IPS DF 4.7 (cell line): ENCODE measurements around the gene EXD3.
"Not testable (repeated sequence)": the region's sequence is repeated elsewhere in the genome, so short reads cannot be mapped to it uniquely, and the experiment has no call there.

Experiments used
- DNase-seq: peaks from one replicate; pipeline ENCODE4 v3.0.0-alpha.2; 2013; ENCODE audit warnings: low spot score; ENCODE audit errors: extremely low read depth

The EXD3 gene

DNA sequence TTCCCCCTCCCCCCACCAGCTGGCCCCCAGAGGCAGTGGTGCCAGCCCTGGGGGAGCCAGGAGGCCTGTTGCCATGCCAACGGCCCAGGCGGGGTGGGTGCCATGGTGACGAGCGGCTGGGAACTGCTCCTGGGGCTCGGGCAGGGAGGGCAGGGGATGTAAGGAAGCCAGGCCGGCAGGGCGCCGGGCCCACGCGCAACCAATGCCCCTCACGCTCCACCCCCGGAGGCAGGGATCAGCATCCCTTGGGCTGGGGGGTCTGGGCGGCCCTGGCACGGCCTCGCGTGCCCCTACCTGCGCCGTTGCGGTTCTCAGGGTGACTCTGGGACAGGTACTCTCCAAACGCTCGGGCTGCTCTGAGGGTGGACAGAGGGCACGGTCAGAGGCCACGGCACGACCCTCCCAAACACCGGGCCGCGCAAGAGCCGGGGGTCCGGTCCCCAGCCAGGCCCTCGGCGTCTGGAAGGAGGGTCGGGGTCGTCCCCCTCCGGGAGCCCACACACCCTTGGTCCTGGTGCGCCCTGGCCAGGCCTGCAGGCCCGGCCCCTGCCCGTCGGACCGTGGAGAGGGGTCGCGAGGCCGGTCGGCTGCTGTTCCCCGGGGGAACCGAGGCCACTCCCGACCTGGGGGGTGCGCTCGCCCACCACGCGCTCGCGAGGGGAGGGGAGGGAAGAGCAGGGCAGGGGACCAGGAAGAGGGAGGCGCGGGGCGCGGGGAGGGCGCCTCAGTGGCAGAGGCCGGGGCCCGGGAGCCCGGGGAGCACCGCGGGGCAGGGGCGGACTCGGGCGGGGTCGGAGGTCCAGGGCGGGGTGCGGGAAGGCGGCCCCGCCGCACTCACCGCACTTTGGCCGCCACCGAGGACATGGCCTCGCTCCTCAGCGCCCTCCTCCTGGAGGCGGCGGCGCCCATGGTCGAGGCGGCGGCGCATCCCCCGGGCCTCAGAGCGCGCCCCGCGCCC lies 35.5 kb upstream of the EXD3 start:
- no peak for DNase-seq

DNA sequence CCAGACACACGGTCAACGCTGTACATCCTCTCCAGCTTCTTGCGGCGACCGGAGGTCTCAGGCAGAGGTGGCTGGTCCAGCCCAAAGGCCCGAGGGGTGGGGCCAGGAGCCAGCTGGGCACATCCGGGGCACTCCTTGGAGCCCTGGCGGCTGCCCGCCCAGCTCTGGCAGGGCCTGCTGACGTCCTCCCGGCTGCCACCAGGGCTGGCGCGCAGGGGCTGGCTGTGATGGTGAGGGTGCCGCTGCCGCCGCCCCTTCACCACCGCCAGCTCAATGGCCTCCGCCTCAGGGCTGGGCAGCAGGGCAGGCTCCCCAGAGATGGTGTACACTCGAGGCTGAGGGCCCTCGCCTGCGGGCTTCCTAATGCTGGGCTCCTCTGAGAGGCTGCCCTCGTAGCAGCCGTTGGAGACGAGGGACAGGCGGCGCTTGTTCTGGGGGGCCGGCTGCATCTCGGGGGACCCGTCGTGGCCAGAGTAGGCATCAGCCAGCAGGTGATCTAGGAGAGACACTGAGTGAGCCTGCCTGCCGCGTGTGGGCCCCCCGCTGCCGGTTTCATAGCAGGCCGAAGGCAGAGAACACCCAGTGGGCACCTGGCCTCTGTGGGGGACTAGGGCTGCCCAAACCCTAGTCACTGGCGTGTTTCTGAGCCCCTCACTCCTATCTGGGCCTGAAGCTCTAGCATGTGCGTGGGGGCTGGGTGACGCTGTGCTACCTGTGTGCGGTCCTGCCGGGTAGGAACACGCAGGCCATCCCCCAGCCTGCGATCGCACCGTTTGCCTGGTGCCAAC lies 34.6 kb upstream of the EXD3 start:
- no peak for DNase-seq

DNA sequence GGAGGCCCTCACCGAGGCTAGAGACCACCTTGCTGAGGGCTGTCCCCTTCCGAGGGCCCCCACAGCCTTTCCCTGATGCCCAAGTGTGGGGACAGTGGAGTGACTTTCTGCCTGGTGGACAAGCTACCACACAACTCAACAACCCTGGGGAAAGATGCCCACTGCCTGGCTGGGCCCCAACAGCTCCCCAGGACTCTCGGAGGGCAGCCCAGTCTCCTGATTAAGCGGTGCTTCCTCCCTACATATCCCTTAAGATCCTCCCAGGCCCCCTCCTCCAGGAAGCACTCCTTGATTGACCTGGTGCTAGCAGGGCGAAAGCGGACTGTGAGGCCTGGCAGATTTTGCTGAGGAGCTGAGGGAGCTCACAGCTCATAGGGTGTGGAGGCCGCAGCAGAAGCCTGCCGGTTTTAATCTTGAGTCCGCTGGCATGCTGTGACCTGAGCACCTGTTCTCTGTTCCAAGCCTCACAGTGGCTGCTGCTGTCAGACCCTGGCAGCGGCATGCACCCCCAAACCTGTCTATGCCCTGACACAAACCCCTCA lies 34.0 kb upstream of the EXD3 start:
- DNase-seq, result no peak

- no peak for DNase-seq
Measured at GRCh38 chr9:137456061-137456863, 33.3 kb upstream of the EXD3 start.

- no peak for DNase-seq
Measured at GRCh38 chr9:137455359-137455991, 32.5 kb upstream of the EXD3 start.

DNA sequence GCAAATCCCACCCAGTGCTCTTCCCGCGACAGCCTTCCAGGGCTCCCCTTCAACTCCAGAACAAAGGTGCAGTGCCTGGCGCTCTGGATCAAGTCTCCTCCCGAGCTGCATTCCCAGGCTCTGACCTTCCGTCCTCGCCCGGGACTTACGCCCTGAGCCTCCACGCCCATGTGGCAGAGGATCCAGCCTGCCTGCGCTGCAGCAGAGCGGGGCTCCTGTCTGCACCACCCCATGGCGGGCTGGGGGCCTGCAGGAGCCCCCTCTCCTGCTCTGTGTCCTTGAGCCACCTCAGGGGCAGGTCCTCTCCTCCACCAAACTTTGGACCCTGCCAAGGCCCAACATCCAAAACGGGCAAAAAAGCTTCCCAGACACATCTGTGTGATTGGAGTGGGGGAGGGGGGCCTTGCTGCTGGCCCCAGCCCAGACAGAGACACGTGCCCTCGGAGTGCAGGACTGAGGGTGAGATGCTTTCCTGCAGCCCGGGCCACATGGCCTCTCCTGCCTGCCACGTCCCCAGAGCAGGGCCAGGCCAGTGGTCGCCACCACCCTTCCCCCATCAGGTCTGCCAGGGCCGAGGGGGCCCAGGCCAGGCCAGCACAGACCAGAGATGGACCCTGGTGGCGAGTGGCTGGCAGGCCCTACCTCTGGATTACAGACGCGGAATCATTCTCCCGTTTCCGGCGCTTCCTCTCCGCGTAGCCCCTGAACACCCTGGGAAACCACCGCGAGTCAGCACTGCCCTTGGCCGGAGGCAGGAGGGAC lies 31.8 kb upstream of the EXD3 start:
- no peak for DNase-seq

GRCh38 chr9:137454145-137454596 lies 31.2 kb upstream of the EXD3 start:
- DNase-seq, result no peak

DNA sequence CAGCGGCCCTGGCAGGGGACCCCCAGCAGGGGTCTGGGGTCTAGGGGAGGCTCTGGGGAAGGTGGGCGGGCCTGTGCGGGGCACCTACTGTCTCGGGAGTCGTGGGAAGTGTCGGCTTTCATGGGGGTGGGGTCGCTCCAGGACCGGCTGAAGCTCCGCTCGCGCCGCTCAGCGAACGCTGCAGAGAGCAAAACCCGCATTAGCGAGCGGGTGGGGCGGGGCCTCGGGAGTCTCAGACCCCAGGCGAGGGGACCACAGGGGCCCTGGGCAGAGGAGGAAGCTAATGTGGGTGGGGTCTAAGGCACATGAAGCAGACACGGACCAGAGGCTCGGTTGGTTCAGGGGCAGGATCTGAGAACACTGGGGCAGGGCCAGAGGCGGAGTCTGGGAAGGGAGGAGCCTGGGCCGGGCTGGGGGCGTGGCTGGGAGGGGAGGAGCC lies 30.7 kb upstream of the EXD3 start:
- DNase-seq, result no peak

- DNase-seq, result no peak
Measured at GRCh38 chr9:137452761-137453642, 30.0 kb upstream of the EXD3 start.

DNA sequence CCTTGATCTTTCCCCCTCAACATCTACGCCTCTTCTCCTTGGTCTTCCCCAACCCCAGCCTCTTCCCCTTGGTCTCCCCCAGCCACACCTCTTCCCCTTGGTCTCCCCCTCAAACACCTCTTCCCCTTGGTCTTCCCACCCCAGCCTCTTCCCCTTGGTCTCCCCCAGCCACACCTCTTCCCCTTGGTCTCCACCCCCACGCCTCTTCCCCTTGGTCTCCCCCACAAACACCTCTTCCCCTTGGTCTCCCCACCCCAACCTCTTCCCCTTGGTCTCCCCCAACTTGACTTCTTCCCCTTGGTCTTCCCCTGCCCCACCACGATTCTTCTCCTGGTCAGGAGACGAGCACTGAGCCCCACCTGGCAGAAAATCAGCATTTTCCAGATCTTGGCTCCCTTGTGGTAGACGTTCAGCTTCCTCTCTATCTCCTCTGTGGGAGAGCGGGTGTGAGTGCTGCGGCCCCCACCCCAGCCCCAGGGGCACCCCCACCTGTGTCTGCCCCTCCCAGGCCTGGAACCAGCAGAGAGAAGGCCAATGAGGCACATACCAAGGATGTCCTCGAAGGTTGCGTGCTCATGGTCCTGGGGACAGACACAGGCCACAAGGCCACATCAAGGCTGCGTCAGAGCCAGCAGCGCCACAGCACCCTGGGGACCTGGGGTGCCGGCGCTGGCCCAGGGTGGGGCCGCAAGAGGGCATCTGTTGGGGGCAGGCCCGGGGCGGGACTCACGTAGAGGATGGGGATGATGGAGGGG lies 29.2 kb upstream of the EXD3 start:
- no peak for DNase-seq

GRCh38 chr9:137451264-137452005 lies 28.5 kb upstream of the EXD3 start:
- not testable (repeated sequence) for DNase-seq

DNA sequence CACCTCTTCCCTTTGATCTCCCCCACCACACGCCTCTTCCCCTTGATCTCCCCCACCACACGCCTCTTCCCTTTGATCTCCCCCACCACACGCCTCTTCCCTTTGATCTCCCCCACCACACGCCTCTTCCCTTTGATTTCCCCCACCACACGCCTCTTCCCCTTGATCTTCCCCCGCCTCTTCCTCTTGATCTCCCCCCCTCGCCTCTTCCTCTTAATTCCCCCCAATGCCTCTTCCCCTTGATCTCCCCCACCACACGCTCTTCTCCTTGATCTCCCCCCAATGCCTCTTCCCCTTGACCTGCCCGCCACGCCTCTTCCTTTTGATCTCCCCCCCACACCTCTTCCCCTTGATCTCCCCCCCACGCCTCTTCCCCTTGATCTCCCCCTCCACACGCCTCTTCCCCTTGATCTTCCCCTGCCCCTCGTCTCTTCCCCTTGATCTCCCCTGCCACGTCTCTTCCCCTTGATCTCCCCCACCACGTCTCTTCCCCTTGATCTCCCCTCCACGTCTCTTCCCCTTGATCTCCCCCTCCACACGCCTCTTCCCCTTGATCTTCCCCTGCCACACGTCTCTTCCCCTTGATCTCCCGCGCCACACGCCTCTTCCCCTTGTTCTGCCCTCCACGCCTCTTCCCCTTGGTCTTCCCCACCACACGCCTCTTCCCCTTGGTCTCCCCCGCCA lies 27.7 kb upstream of the EXD3 start:
- DNase-seq, result not testable (repeated sequence)

- no peak for DNase-seq
Measured at GRCh38 chr9:137449931-137450538, 27.1 kb upstream of the EXD3 start.

DNA sequence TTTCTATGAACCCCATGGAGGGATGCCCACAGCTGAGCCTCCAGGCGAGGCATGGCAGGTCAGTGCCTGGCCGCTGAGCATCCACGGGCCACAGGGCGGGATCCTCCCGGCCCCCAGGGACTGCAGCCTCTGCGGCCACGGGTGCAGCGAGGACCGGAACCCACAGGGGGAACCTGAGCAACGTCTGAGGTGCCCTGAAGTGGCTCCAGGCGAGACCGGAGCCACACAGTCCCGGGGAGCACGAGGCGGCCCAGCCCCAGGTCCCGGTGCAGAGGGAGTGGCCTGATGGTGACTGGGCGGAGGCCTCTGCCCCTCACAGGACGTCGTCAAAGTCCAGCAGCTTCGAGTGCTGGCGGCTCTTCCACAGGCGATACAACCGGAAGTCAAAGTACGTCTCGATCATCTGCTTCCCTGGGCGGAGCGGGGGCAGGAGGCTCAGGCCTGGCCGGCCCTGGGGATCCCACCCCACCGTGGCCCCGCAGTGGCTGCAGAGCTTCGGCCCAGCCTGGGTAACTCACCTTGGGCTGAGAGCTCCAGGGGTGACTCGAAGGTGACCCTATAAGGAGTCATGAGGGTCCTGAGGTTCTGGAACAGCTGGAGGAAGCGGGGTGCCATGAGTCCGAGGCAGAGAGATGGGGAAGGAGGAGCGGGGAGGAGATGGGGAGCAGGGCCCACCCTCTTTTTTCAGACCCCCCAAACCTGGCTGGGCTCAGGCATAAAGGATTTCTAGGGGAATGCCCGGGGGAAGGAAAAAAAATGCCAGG lies 26.3 kb upstream of the EXD3 start:
- DNase-seq, result no peak

- DNase-seq, result no peak
Measured at GRCh38 chr9:137448602-137448962, 25.6 kb upstream of the EXD3 start.
